Motor neuron (in vitro differentiated cells): ENCODE data around the gene UBE2D3. TPM values are rescaled to one million over a fixed set of nuclear protein-coding genes. Genes with fewer than 3 reads are reported as not detected.
"Not testable (repeated sequence)": the region's sequence is repeated elsewhere in the genome, so short reads cannot be mapped to it uniquely, and the experiment has no call there.

ENCODE experiments used
- ATAC-seq, 8 experiments: fragments of 200-7000 bp; cut with Tn5 transposase; replicated peaks in 6 of 8; 2 replicates each; pipeline ENCODE4 v1.8.0; 2021; ENCODE audit warnings: mild to moderate bottlenecking in 8 of 8, moderate library complexity in 8 of 8
- H3K27ac ChIP-seq, 2 donors: fragments of 250-450 bp; sonication (Bioruptor Pico); 2 replicates each; pipeline ENCODE4 v1.9.0; 2021; ENCODE audit warnings: antibody characterized with exemption in 2 of 2, mild to moderate bottlenecking in 2 of 2, moderate library complexity in 1 of 2
- H3K4me1 ChIP-seq, 2 donors: fragments of 250-450 bp; sonication (Bioruptor Pico); replicated peaks in 1 of 2; 2 replicates each; pipeline ENCODE4 v1.6.1; 2021; ENCODE audit warnings: antibody characterized with exemption in 2 of 2, mild to moderate bottlenecking in 2 of 2, moderate library complexity in 1 of 2
- H3K4me3 ChIP-seq, 5 donors: fragments of 250-450 bp; sonication (Bioruptor Pico); 2 replicates each; pipeline ENCODE4 v1.9.0; 2021; ENCODE audit warnings: antibody characterized with exemption in 5 of 5, mild to moderate bottlenecking in 5 of 5, moderate library complexity in 4 of 5
- whole genome bisulfite sequencing, 10 experiments: fragments of 450-650 bp; shearing (Covaris generic); methylation state at CpG; one replicate each; pipeline ENCODE4 v1.0.0; 2022; 5-methylcytosine and 5-hydroxymethylcytosine counted together
- in situ Hi-C, 9 experiments: fragments of 400-800 bp; cut with MboI; loops; one replicate each; pipeline ENCODE4 v1.15.0; 2021; ENCODE audit warnings: low sequenced_read_pairs in 9 of 9, low pct_unique_long_range_greater_than_20kb in 2 of 9; ENCODE audit not compliant: unreplicated experiment in 9 of 9
- total RNA-seq, 8 experiments: library from RNA; unstranded; fragments of 300-600 nt; gene quantifications; 2 replicates each; pipeline versions ENCODE4 v1.2.3 to v1.2.4, GENCODE V29; 2022

The UBE2D3 gene
- 100 to 1,000 TPM; 158 to 287 (median 226) TPM for total RNA-seq

- 0% methylated on average over 7 to 20 of the region's 73 CpGs; no CpG with 5 or more reads in 8 of the 10 experiments for WGBS, 10 experiments
- H3K27ac ChIP-seq: peak within 1 kb of the TSS; percentile 98 to 99
- in situ Hi-C loops: no loop called here
- peaks cover 10 to 24% of the 10 kb centered on the region in 2 donors for H3K4me1 ChIP-seq
- ATAC-seq: peak; percentile 46 to 63 (median 53)
- H3K4me3 ChIP-seq: peak within 1 kb of the TSS; percentile 89 to 97 (median 92)
These were observed at the start of gene UBE2D3 for GRCh38 chr4:102826890-102827673. UBE2D3 (minus strand) TSS chr4:102827551; CDS start chr4:102826508, 1,043 bp downstream.

GRCh38 chr4:102871772-102872171, 44.4 kb upstream of the UBE2D3 start:
- WGBS, 10 experiments: 80 to 100% (median 100%) methylated on average over 1 to 2 of the region's 2 CpGs; no CpG with 5 or more reads in 2 of the 10 experiments
- in situ Hi-C loops: no loop called here
- ATAC-seq: no peak
- peaks cover 5 to 24% of the 10 kb centered on the region in 2 donors for H3K4me1 ChIP-seq
- no peak overlapping the region for H3K27ac ChIP-seq
- H3K4me3 ChIP-seq: no peak overlapping the region

GRCh38 chr4:102869569-102870197, 42.3 kb upstream of the UBE2D3 start:
- in situ Hi-C loops: no loop called here
- peak overlapping the region; percentile 50 to 81 (median 65) for H3K4me3 ChIP-seq
- peaks cover 5 to 30% of the 10 kb centered on the region in 2 donors for H3K4me1 ChIP-seq
- WGBS, 10 experiments: 3 to 24% (median 9%) methylated on average over 1 to 19 of the region's 19 CpGs
- ATAC-seq: peak in 3 of 8 experiments; percentile 24 to 32 (median 26)
- H3K27ac ChIP-seq: peak overlapping the region; percentile 94 to 95

GRCh38 chr4:102868781-102869568, 41.6 kb upstream of the UBE2D3 start, which contains the start of gene CISD2:
CISD2 (plus strand) TSS chr4:102868992; CDS start chr4:102869085, 93 bp downstream.
- Histone ChIP-seq H3K27ac (peak within 1 kb of the TSS; percentile 94 to 95), H3K4me3 (peak within 1 kb of the TSS; percentile 50 to 81 (median 65)), H3K4me1 (peaks cover 5 to 30% of the 10 kb centered on the region in 2 donors)
- in situ Hi-C loops: no loop called here
- peak; percentile 88 to 94 (median 94) for ATAC-seq
- WGBS, 10 experiments: 0 to 1% (median 0%) methylated on average over 2 to 35 of the region's 71 CpGs; no CpG with 5 or more reads in 4 of the 10 experiments

GRCh38 chr4:102868153-102868780, 40.9 kb upstream of the UBE2D3 start:
- in situ Hi-C loops: no loop called here
- peak in 2 of 8 experiments; percentile 16 to 33 for ATAC-seq

GRCh38 chr4:102867278-102868152, 40.2 kb upstream of the UBE2D3 start:
- Histone ChIP-seq H3K4me3 (peak overlapping the region; percentile 50 to 81 (median 65)), H3K27ac (peak overlapping the region; percentile 94 to 95), H3K4me1 (peaks cover 5 to 30% of the 10 kb centered on the region in 2 donors)
- in situ Hi-C loops: no loop called here
- ATAC-seq: no peak
- 17 to 89% (median 64%) methylated on average over 1 to 11 of the region's 12 CpGs for WGBS, 10 experiments

More at GRCh38 chr4:102868153-102868780, 40.9 kb upstream of the UBE2D3 start:
- Histone ChIP-seq H3K4me3 (peak overlapping the region; percentile 50 to 81 (median 65)), H3K4me1 (peaks cover 5 to 30% of the 10 kb centered on the region in 2 donors), H3K27ac (peak overlapping the region; percentile 94 to 95)
- 0 to 39% (median 8%) methylated on average over 1 to 12 of the region's 23 CpGs; no CpG with 5 or more reads in 2 of the 10 experiments for WGBS, 10 experiments

GRCh38 chr4:102865327-102865726, 38.0 kb upstream of the UBE2D3 start:
- in situ Hi-C loops, H3K4me3 ChIP-seq, H3K27ac ChIP-seq, ATAC-seq: not testable (repeated sequence)
- 93 to 100% (median 100%) methylated on average over 1 to 3 of the region's 5 CpGs; no CpG with 5 or more reads in 4 of the 10 experiments for WGBS, 10 experiments
- H3K4me1 ChIP-seq: peaks cover 5 to 15% of the 10 kb centered on the region in 2 donors

GRCh38 chr4:102862747-102863146, 35.4 kb upstream of the UBE2D3 start:
- no peak for ATAC-seq

GRCh38 chr4:102862016-102862415, 34.7 kb upstream of the UBE2D3 start:
- H3K27ac ChIP-seq: no peak overlapping the region
- ATAC-seq: no peak

More at GRCh38 chr4:102862747-102863146, 35.4 kb upstream of the UBE2D3 start:
- in situ Hi-C loops: no loop called here
- peaks cover 4 to 12% of the 10 kb centered on the region in 2 donors for H3K4me1 ChIP-seq
- H3K27ac ChIP-seq: no peak overlapping the region
- no peak overlapping the region for H3K4me3 ChIP-seq
- 88 to 100% (median 100%) methylated on average over 1 of the region's 1 CpG; no CpG with 5 or more reads in 7 of the 10 experiments for WGBS, 10 experiments

GRCh38 chr4:102860611-102861324, 33.4 kb upstream of the UBE2D3 start:
- no peak for ATAC-seq
- Histone ChIP-seq H3K27ac (no peak overlapping the region), H3K4me3 (no peak overlapping the region), H3K4me1 (no peaks in the 10 kb centered on the region)
- in situ Hi-C loops: no loop called here
- WGBS, 10 experiments: 60 to 100% (median 89%) methylated on average over 1 to 2 of the region's 2 CpGs; no CpG with 5 or more reads in 6 of the 10 experiments

More at GRCh38 chr4:102862016-102862415, 34.7 kb upstream of the UBE2D3 start:
- H3K4me3 ChIP-seq: no peak overlapping the region
- in situ Hi-C loops: no loop called here
- peaks cover 0 to 6% of the 10 kb centered on the region in 2 donors for H3K4me1 ChIP-seq
- 43 to 100% (median 100%) methylated on average over 1 of the region's 1 CpG; no CpG with 5 or more reads in 1 of the 10 experiments for WGBS, 10 experiments
